ENCODE results near the gene PTCD1.
"Not testable (repeated sequence)": the region's sequence is repeated elsewhere in the genome, so short reads cannot be mapped to it uniquely, and the experiment has no call there.

PTCD1 gene

DNA sequence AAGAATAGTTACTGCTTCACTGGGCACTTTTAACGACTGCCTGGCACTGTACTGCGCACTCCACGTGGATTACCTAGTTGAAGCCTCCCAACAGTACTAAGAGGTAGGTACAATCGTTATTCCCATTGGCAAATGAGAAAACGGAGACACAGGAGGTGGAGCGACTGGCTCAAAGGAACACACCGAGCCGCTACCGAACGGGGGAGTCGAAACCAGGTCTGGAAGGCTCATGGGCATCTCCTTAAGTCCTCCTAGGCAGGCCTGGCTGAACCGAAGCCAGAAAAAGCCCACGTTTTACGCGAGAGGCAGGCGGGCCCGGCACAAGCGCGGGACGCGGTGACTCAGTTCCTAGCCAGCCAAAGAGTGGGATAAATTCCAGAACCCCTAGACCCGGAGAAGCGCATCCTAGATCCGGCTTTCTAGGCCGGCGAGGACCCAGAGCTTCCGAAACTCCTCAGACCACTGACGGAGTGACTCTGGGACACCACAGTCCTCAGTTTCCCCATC lies 30.7 kb downstream of the PTCD1 start:
- DNase-seq, result no peak

DNA sequence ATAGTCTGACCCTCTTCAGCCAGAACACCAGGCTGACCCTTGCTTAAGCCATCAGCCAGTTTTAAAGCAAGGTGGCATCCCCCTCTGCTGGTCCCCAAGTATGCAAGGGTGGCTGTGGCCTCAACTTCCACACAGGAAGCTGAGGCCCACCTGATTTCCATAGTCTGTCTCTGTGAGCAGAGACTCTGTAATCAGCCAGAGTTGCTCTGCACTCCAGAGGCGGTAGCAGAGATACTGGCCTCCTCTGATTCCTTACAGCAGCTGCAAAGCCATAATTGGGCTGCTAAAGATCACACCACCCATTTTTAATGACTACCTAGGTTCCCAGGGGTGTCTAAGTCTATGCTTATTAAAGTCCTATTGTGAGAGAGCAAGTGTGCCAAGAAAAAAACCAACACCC lies 32.0 kb downstream of the PTCD1 start:
- no peak for DNase-seq

DNA sequence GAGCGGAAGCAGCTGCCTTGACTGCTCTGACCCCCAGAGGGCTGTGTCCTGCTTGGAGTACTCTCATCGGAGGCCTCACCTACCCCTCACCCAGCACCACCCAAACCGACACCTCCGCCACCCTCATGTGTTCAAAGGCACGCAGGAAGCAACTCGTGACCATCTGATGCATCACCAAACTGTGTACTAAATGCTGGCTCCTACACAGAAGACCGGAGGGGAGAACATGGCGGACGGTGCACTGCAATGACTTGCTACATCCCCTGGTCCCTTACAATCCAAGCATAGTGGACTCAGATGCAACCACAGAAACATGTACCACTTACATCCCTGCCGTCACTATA lies 33.6 kb downstream of the PTCD1 start:
- DNase-seq, result no peak

- DNase-seq, result no peak
Measured at GRCh38 chr7:99404235-99404976, 34.2 kb downstream of the PTCD1 start.

GRCh38 chr7:99403764-99404163 lies 34.8 kb downstream of the PTCD1 start:
- no peak for DNase-seq

- no peak for DNase-seq
Measured at GRCh38 chr7:99402854-99403253, 35.7 kb downstream of the PTCD1 start.

- DNase-seq, result no peak
Measured at GRCh38 chr7:99399597-99399996, 39.0 kb downstream of the PTCD1 start.

DNA sequence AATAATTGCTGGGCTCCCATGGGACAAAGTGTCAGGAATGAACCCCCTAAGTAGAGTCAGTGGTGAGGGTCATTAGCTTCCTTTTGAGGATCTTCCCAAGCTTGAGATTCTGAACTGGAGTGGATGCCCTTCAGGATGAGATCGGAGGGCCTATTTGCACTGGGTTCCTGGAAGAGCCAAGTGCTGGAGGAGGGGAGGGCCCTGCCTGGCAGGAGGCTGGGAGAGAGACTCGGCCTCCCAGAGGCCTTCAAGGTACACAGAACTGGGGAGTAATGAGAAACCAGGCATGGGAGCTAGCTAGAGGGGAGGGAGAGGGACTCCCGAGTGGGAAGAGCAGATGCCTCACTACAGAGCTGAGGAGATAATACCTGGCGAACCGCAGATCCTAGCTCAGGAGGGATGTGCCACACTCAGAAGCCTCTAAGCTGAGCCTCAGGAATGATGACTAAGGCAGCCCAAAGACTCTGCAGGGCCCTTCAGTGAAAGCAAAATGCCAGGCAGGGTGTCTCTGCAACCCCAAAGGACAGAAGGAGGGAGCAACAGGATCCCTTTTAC lies 39.6 kb downstream of the PTCD1 start:
- DNase-seq, result no peak

GRCh38 chr7:99397297-99397983 lies 41.2 kb downstream of the PTCD1 start:
- DNase-seq, result no peak

GRCh38 chr7:99396418-99397296 lies 41.9 kb downstream of the PTCD1 start:
- no peak for DNase-seq

DNA sequence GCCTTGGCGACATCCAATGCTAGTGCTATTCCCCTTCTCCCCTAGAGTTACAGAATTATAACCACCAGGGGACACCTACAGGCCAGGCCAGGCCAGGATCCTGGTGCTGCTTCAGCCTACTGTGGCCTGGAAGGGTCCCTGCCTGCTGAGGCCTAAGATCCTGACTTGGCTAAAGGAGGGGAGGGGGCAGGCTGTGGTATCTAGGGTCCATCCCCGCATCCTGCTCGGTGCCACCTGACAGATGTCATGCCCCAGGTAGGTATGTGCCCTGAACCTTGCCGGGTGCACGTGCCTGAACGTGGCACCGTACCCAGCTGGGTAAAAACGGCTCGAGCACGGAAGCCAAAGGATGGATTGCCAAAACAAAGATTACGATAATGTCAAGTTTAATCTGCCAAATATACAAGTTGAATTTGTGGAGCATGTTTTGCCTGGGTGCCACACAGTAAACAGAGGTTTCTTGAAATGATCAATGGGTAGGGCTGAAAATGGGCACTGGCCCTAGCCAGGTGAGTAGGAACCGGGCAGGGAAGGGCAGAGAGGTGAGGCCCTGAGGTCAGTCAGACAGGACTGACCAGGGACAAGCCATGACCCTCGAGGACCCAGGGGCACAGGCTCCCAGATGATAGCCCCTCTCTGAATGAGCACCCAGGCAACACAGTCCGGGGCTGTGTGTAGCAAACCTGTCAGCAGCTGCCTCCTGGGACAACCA lies 42.8 kb downstream of the PTCD1 start:
- no peak for DNase-seq

GRCh38 chr7:99394188-99394502 lies 44.5 kb downstream of the PTCD1 start:
- DNase-seq, result no peak

DNA sequence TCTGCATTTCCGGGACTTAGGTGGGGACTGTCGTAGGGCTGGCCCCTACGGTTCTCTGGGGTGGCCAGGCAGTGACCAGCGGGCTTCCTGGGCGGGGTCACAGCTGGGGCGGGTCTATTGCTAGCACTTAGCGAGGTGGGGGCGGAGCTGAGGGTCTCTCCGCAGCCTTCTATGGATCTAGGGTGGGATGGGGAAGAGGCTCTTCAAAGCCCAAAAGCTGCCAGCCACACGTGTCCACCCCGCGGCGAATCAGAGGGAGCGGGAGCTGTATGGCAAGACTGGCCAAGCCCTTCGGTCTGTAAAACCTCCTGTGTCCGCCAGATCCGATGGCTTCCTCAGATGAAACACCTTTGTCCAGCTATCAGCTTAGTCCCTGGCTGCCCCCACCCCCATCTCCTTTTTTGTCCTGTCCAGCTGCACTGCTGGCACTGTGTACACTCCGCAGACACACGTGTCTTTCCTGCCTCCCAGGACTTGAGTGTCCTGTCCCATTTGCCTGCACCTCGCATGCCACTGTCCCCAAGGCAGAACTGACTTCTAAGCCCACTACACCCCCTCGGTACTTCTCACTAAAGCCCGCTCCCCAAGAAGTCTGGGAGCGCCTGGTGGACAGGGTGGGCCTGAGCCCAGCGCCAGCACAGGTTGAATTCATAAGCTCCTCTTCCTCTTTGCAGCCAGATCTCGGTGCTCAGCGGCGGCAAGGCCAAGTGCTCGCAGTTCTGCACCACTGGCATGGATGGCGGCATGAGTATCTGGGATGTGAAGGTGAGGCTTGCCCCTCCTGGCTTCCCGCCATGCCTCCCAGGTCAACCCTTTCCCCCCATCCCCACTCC lies 45.0 kb downstream of the PTCD1 start:
- peak; percentile 84 for DNase-seq

- DNase-seq, result peak; percentile 84
Measured at GRCh38 chr7:99392659-99393354, 45.8 kb downstream of the PTCD1 start.

DNA sequence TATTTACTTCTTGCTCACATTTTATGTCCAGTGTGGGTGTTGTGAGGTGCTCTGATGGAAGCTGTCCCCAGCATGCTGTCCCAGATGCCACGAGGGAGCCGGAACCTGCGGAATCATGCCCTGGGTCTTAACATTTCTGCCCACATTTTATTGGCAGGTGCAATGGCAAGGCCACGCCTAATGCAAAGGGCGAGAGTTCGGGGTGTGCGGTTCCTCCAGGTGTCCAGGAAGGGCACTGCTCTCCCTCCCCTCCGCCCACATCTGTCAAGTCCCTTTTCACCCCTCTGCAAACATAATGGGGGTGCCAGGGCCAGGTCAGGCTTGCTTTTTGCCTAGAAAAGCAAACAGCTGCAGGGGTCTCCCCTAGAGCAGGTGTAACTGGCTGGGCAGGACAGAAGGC lies 46.6 kb downstream of the PTCD1 start:
- DNase-seq, result no peak

- DNase-seq, result no peak
Measured at GRCh38 chr7:99390941-99391602, 47.5 kb downstream of the PTCD1 start.

DNA sequence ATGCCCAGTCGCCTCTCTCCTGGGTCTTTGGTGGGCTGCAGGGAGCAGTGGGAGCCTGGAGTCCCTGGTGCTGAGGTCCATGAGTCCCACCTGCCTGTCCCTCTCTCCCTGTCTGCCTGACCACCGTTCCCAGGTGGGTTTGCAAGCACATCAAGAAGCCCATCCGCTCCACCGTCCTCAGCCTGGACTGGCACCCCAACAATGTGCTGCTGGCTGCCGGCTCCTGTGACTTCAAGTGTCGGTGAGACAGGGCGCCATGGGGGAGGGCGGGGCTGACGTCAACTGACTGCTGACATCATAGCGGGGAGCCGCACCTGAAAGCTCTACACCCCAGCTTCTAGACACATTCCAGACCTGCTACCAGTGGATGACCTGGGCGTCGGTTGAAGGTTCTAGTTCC lies 48.8 kb downstream of the PTCD1 start:
- no peak for DNase-seq

DNA sequence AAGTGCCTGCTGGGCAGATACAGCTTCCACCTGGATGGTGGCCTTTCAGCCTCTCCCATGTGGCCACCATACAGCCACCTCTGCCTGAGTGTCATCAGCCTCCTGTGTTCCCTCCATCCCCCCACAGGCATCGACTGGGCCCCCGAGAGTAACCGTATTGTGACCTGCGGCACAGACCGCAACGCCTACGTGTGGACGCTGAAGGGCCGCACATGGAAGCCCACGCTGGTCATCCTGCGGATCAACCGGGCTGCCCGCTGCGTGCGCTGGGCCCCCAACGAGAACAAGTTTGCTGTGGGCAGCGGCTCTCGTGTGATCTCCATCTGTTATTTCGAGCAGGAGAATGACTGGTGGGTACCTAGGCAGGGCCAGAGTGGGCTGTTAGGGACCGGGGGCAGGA lies 50.7 kb downstream of the PTCD1 start:
- no peak for DNase-seq

DNA sequence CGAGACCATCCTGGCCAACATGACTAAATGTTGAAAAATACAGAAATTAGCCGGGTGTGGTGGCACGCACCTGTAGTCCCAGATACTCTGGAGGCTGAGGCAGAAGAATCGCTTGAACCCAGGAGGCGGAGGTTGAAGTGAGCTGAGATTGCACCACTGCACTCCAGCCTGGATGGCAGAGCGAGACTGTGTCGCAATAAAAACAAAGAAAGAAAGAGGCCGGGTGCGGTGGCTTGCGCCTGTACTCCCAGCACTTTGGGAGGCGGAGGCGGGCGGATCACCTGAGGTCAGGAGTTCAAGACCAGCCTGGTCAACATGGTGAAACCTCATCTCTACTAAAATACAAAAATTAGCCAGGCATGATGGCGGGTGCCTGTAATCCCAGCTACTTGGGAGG lies 51.4 kb downstream of the PTCD1 start:
- DNase-seq, result not testable (repeated sequence)

DNA sequence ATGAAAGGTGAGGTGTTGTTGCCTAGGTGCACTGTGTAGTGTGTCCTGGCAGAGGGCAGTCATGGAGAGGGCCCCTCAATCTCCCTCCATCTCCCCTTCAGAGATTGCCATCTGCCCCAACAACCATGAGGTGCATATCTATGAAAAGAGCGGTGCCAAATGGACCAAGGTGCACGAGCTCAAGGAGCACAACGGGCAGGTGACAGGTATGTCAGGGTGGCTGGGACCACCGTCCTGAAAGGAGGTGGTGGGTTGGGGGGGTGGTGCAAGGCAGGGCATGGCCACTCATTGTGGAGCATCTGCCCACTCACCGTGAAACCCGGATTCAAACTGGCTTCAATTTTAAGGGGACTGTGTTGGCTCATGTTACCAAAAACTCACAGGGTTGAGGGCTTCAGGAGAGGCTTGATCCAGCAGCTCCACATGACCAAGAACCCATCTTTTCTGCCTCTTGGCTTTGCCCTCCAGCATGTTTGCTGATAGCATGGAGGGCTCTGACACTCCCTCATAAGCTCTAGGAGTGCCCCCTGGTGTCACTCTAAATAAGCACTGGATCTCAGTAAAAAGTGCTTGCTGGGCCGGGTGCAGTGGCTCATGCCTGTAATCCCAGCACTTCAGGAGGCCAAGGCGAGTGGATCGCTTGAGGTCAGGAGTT lies 51.9 kb downstream of the PTCD1 start:
- DNase-seq, result no peak
